HepG2 (cell line): ENCODE data around the gene DEFB128.

ENCODE experiments used
- RAD21 ChIP-seq: fragments of 450-650 bp; formaldehyde crosslinking; IDR thresholded peaks from 2 replicates; pipeline ENCODE4 v1.5.0; 2020; ENCODE audit warnings: mild to moderate bottlenecking
- RBFOX2 ChIP-seq: fragments of 200-400 bp; formaldehyde crosslinking; IDR thresholded peaks from 2 replicates; pipeline ENCODE4 v1.6.1; 2017; ENCODE audit warnings: low read depth, mild to moderate bottlenecking, low read length
- SMAD9 ChIP-seq: sonication (generic); formaldehyde crosslinking; IDR thresholded peaks from 2 replicates; pipeline ENCODE4 v1.5.1; 2020; ENCODE audit warnings: mild to moderate bottlenecking, missing genetic modification reagents
- ZBTB38 ChIP-seq: sonication (generic); formaldehyde crosslinking; IDR thresholded peaks from 2 replicates; pipeline ENCODE4 v1.5.1; 2020; ENCODE audit warnings: mild to moderate bottlenecking, missing genetic modification reagents
- ZNF292 ChIP-seq: sonication (generic); formaldehyde crosslinking; IDR thresholded peaks from 2 replicates; pipeline ENCODE4 v1.8.1; 2022; ENCODE audit warnings: mild to moderate bottlenecking, low read depth, missing genetic modification reagents, borderline replicate concordance
- ZNF616 ChIP-seq: sonication (generic); formaldehyde crosslinking; IDR thresholded peaks from 2 replicates; pipeline ENCODE4 v1.5.0; 2020; ENCODE audit warnings: low read depth, mild to moderate bottlenecking, missing genetic modification reagents
- TF ChIP-seq, protein P1 (sequence below): sonication (generic); formaldehyde crosslinking; IDR thresholded peaks from 2 replicates; pipeline ENCODE4 v1.4.0; 2020; ENCODE audit warnings: missing genetic modification reagents, borderline replicate concordance
- TF ChIP-seq, protein P2 (sequence below), 2 experiments: sonication (generic) in 1 of 2; formaldehyde crosslinking in 1 of 2; IDR thresholded peaks; 2 replicates each; pipeline versions ENCODE4 v1.5.1 to v1.6.1; 2011 to 2020; ENCODE audit warnings: borderline replicate concordance in 1 of 2, low read depth in 1 of 2, low read length in 1 of 2, mild to moderate bottlenecking in 1 of 2, missing genetic modification reagents in 1 of 2, moderate library complexity in 1 of 2
- TF ChIP-seq, protein P3 (sequence below): sonication (generic); formaldehyde crosslinking; IDR thresholded peaks from 2 replicates; pipeline ENCODE4 v1.5.0; 2020; ENCODE audit warnings: mild to moderate bottlenecking, missing genetic modification reagents

DNA sequence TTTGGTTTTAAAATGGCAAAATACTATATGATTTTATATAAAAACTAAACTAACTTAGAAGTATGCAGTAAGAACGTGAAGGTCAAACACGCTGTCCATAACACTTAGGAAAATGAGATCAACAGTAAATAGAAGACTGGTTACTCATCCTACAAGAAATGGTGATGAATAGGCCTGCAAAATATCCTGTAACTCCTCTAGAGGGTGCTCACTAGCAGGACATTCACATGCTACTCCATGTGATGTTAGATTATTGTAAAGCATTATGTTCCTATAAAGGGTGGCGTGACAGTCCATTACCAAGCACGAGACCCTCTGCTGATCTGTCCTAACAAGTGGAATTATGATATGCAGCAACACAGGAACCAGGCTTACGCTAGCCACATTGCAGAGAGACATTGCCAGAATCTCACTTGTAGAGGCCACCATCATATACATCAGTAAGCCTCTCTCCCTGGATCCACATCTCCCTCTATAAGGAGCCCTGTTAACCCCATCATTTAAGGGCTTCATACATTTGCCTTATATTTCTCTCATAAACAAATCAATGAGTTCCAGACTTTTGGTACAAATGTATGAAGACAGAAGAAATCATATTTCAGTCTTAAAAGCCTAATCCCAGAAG lies 19.5 kb upstream of the DEFB128 start:
- TF ChIP-seq ZNF616 (CRISPR knock-in tag) (no peak), ZBTB38 (CRISPR knock-in tag) (no peak), ZNF292 (CRISPR knock-in tag) (no peak), RBFOX2 (no peak), SMAD9 (no peak), RAD21 (CRISPR knock-in tag) (peak; percentile 47)
- TF ChIP-seq, protein P1, sequence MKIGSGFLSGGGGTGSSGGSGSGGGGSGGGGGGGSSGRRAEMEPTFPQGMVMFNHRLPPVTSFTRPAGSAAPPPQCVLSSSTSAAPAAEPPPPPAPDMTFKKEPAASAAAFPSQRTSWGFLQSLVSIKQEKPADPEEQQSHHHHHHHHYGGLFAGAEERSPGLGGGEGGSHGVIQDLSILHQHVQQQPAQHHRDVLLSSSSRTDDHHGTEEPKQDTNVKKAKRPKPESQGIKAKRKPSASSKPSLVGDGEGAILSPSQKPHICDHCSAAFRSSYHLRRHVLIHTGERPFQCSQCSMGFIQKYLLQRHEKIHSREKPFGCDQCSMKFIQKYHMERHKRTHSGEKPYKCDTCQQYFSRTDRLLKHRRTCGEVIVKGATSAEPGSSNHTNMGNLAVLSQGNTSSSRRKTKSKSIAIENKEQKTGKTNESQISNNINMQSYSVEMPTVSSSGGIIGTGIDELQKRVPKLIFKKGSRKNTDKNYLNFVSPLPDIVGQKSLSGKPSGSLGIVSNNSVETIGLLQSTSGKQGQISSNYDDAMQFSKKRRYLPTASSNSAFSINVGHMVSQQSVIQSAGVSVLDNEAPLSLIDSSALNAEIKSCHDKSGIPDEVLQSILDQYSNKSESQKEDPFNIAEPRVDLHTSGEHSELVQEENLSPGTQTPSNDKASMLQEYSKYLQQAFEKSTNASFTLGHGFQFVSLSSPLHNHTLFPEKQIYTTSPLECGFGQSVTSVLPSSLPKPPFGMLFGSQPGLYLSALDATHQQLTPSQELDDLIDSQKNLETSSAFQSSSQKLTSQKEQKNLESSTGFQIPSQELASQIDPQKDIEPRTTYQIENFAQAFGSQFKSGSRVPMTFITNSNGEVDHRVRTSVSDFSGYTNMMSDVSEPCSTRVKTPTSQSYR (CRISPR knock-in tag): no peak
- TF ChIP-seq, protein P2, sequence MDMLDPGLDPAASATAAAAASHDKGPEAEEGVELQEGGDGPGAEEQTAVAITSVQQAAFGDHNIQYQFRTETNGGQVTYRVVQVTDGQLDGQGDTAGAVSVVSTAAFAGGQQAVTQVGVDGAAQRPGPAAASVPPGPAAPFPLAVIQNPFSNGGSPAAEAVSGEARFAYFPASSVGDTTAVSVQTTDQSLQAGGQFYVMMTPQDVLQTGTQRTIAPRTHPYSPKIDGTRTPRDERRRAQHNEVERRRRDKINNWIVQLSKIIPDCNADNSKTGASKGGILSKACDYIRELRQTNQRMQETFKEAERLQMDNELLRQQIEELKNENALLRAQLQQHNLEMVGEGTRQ (IDR thresholded peaks at IDR 0.05; ENCODE audit: low read depth, low read length): no peak
- TF ChIP-seq, protein P2 (CRISPR knock-in tag; IDR thresholded peaks at IDR 0.05; ENCODE audit: borderline replicate concordance): no peak
- TF ChIP-seq, protein P3, sequence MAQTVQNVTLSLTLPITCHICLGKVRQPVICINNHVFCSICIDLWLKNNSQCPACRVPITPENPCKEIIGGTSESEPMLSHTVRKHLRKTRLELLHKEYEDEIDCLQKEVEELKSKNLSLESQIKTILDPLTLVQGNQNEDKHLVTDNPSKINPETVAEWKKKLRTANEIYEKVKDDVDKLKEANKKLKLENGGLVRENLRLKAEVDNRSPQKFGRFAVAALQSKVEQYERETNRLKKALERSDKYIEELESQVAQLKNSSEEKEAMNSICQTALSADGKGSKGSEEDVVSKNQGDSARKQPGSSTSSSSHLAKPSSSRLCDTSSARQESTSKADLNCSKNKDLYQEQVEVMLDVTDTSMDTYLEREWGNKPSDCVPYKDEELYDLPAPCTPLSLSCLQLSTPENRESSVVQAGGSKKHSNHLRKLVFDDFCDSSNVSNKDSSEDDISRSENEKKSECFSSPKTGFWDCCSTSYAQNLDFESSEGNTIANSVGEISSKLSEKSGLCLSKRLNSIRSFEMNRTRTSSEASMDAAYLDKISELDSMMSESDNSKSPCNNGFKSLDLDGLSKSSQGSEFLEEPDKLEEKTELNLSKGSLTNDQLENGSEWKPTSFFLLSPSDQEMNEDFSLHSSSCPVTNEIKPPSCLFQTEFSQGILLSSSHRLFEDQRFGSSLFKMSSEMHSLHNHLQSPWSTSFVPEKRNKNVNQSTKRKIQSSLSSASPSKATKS (CRISPR knock-in tag): no peak
